WTC11 (cell line): ENCODE measurements around the gene SPATA22. TPM values are rescaled to one million over a fixed set of nuclear protein-coding genes. Genes with fewer than 3 reads are reported as not detected.

Experiments
- ATAC-seq: fragments of 200-7000 bp; cut with Tn5 transposase; 2 replicates; pipeline ENCODE4 v1.10.0; 2021; ENCODE audit warnings: mild to moderate bottlenecking, moderate library complexity
- CTCF ChIA-PET: fragments of 300-600 bp; sonication (Branson Sonifier 250); formaldehyde crosslinking; loops from one replicate; lab custom pipeline; 2021; ENCODE audit warnings: antibody characterized with exemption; lab: Charles Lee
- POLR2A ChIA-PET: fragments of 350-600 bp; sonication (Branson Sonifier 250); formaldehyde crosslinking; loops from one replicate; lab custom pipeline; 2021; ENCODE audit warnings: antibody characterized with exemption; lab: Charles Lee
- DNase-seq: peaks from one replicate; pipeline ENCODE4 v3.0.0; 2021; ENCODE audit warnings: low spot score
- H3K27ac Mint-ChIP-seq: 2 replicates; pipeline ENCODE4 v1.8.0; 2021; ENCODE audit warnings: mixed read lengths
- H3K27me3 Mint-ChIP-seq: 2 replicates; pipeline ENCODE4 v1.8.0; 2021; ENCODE audit warnings: low read depth, mild to moderate bottlenecking, moderate library complexity, mixed read lengths
- H3K36me3 Mint-ChIP-seq: 2 replicates; pipeline ENCODE4 v1.8.0; 2021; ENCODE audit warnings: mixed read lengths
- H3K4me1 Mint-ChIP-seq: 2 replicates; pipeline ENCODE4 v1.8.0; 2022; ENCODE audit warnings: mixed read lengths
- H3K4me3 Mint-ChIP-seq: 2 replicates; pipeline ENCODE4 v1.8.0; 2021; ENCODE audit warnings: mild to moderate bottlenecking, moderate library complexity, mixed read lengths
- H3K9me3 Mint-ChIP-seq: 2 replicates; pipeline ENCODE4 v1.8.0; 2021; ENCODE audit warnings: mixed read lengths
- ATF1 ChIP-seq: sonication (generic); formaldehyde crosslinking; IDR thresholded peaks from 2 replicates; pipeline ENCODE4 v1.8.1; 2023; ENCODE audit warnings: mild to moderate bottlenecking, moderate library complexity, missing genetic modification reagents
- ATF2 ChIP-seq: sonication (generic); formaldehyde crosslinking; IDR thresholded peaks from 2 replicates; pipeline ENCODE4 v1.8.1; 2022; ENCODE audit warnings: low read depth, missing genetic modification reagents, borderline replicate concordance
- CBFB ChIP-seq: sonication (generic); formaldehyde crosslinking; IDR thresholded peaks from 2 replicates; pipeline ENCODE4 v1.8.1; 2022; ENCODE audit warnings: mild to moderate bottlenecking, low read depth, missing genetic modification reagents
- CREM ChIP-seq: sonication (generic); formaldehyde crosslinking; IDR thresholded peaks from 2 replicates; pipeline ENCODE4 v1.8.1; 2022; ENCODE audit warnings: mild to moderate bottlenecking, missing genetic modification reagents, moderate library complexity
- FOXJ3 ChIP-seq: sonication (generic); formaldehyde crosslinking; IDR thresholded peaks from 2 replicates; pipeline ENCODE4 v1.9.0; 2021; ENCODE audit warnings: missing genetic modification reagents, mild to moderate bottlenecking, borderline replicate concordance
- FOXK1 ChIP-seq: sonication (generic); formaldehyde crosslinking; IDR thresholded peaks from 2 replicates; pipeline ENCODE4 v1.8.0; 2022; ENCODE audit warnings: mild to moderate bottlenecking, moderate library complexity, missing genetic modification reagents
- HMGA2 ChIP-seq: fragments of 250-450 bp; sonication (Bioruptor Pico); IDR thresholded peaks from 2 replicates; pipeline ENCODE4 v1.4.0; 2021; ENCODE audit warnings: mild to moderate bottlenecking, moderate library complexity
- MAX ChIP-seq: sonication (generic); formaldehyde crosslinking; IDR thresholded peaks from 2 replicates; pipeline ENCODE4 v1.8.0; 2022; ENCODE audit warnings: mild to moderate bottlenecking, missing genetic modification reagents
- NFYB ChIP-seq: sonication (generic); formaldehyde crosslinking; conservative IDR thresholded peaks from 2 replicates; pipeline ENCODE4 v1.8.0; 2022; ENCODE audit warnings: low read depth, missing genetic modification reagents
- NR3C1 ChIP-seq: sonication (generic); formaldehyde crosslinking; conservative IDR thresholded peaks from 2 replicates; pipeline ENCODE4 v1.8.1; 2023; ENCODE audit warnings: low read depth, mild to moderate bottlenecking, missing genetic modification reagents
- RELA ChIP-seq: sonication (generic); formaldehyde crosslinking; IDR thresholded peaks from 2 replicates; pipeline ENCODE4 v1.8.1; 2022; ENCODE audit warnings: missing genetic modification reagents, mild to moderate bottlenecking, borderline replicate concordance
- RORB ChIP-seq: fragments of 250-450 bp; sonication (Bioruptor Pico); IDR thresholded peaks from 2 replicates; pipeline ENCODE4 v1.9.0; 2021; ENCODE audit warnings: mild to moderate bottlenecking
- SMAD4 ChIP-seq: sonication (generic); formaldehyde crosslinking; IDR thresholded peaks from 2 replicates; pipeline ENCODE4 v1.8.0; 2022; ENCODE audit warnings: mild to moderate bottlenecking, missing genetic modification reagents
- STAT6 ChIP-seq: sonication (generic); formaldehyde crosslinking; conservative IDR thresholded peaks from 2 replicates; pipeline ENCODE4 v1.8.1; 2023; ENCODE audit warnings: mild to moderate bottlenecking, low read depth, missing genetic modification reagents, moderate library complexity
- TCF7 ChIP-seq: sonication (generic); formaldehyde crosslinking; IDR thresholded peaks from 2 replicates; pipeline ENCODE4 v1.8.0; 2022; ENCODE audit warnings: mild to moderate bottlenecking, low read depth, missing genetic modification reagents, moderate library complexity
- TEAD1 ChIP-seq: sonication (generic); formaldehyde crosslinking; IDR thresholded peaks from 2 replicates; pipeline ENCODE4 v1.8.0; 2022; ENCODE audit warnings: mild to moderate bottlenecking, missing genetic modification reagents
- ZNF138 ChIP-seq: sonication (generic); formaldehyde crosslinking; conservative IDR thresholded peaks from 2 replicates; pipeline ENCODE4 v1.8.1; 2022; ENCODE audit warnings: mild to moderate bottlenecking, moderate library complexity, missing genetic modification reagents
- ZNF219 ChIP-seq: sonication (generic); formaldehyde crosslinking; IDR thresholded peaks from 2 replicates; pipeline ENCODE4 v1.8.0; 2023; ENCODE audit warnings: missing genetic modification reagents, mild to moderate bottlenecking, borderline replicate concordance
- ZNF281 ChIP-seq: sonication (generic); formaldehyde crosslinking; IDR thresholded peaks from 2 replicates; pipeline ENCODE4 v1.8.0; 2023; ENCODE audit warnings: mild to moderate bottlenecking, missing genetic modification reagents
- ZNF671 ChIP-seq: fragments of 250-450 bp; sonication (Bioruptor Pico); IDR thresholded peaks from 2 replicates; pipeline ENCODE4 v1.8.0; 2021; ENCODE audit warnings: mild to moderate bottlenecking
- total RNA-seq: library from RNA; stranded (reverse); gene quantifications from 3 replicates; pipeline ENCODE4 v1.2.3, GENCODE V29; 2021

SPATA22 gene
- total RNA-seq, 1 experiment from 2014 or later: not detected

- Mint-ChIP-seq H3K9me3 (peaks cover 15% of the 10 kb centered on the region), H3K27me3 (no peaks in the 10 kb centered on the region), H3K4me3 (no peak overlapping the region), H3K36me3 (peaks cover 19% of the 10 kb centered on the region), H3K4me1 (peaks cover 28% of the 10 kb centered on the region), H3K27ac (no peak overlapping the region)
- POLR2A ChIA-PET: no interaction called here
- ATAC-seq: no peak
- CTCF ChIA-PET: no interaction called here
- TF ChIP-seq ATF1: no peak
- no peak for TF ChIP-seq ZNF281
- no peak for TF ChIP-seq ZNF219 (CRISPR knock-in tag)
- no peak for TF ChIP-seq ATF2 (CRISPR knock-in tag)
- TF ChIP-seq CREM: no peak
- no peak for TF ChIP-seq ZNF138 (CRISPR knock-in tag)
- TF ChIP-seq FOXJ3 (CRISPR knock-in tag): no peak
- no peak for TF ChIP-seq FOXK1
- no peak for TF ChIP-seq HMGA2 (CRISPR knock-in tag)
- TF ChIP-seq MAX (CRISPR knock-in tag): no peak
- TF ChIP-seq NFYB (CRISPR knock-in tag): no peak
- TF ChIP-seq ZNF671 (CRISPR knock-in tag): no peak
- no peak for TF ChIP-seq RORB (CRISPR knock-in tag)
- DNase-seq: no peak
Measured at GRCh38 chr17:3497101-3497500, 25.5 kb upstream of the SPATA22 start.

GRCh38 chr17:3485481-3486068, 14.0 kb upstream of the SPATA22 start:
- Mint-ChIP-seq H3K36me3 (no peaks in the 10 kb centered on the region), H3K4me3 (no peak overlapping the region), H3K4me1 (peaks cover 80% of the 10 kb centered on the region), H3K27me3 (no peaks in the 10 kb centered on the region)
- no peak for ATAC-seq
- POLR2A ChIA-PET: no interaction called here
- CTCF ChIA-PET: no interaction called here
- no peak for DNase-seq
- TF ChIP-seq MAX (CRISPR knock-in tag) (no peak), CBFB (CRISPR knock-in tag) (no peak), ATF2 (CRISPR knock-in tag) (no peak), NR3C1 (CRISPR knock-in tag) (no peak), RELA (CRISPR knock-in tag) (no peak), TEAD1 (no peak), TCF7 (CRISPR knock-in tag) (no peak), SMAD4 (CRISPR knock-in tag) (no peak), STAT6 (CRISPR knock-in tag) (no peak)
- TF ChIP-seq, all 79 proteins: peak for 0
- H3K9me3 Mint-ChIP-seq: no peaks in the 10 kb centered on the region
- H3K27ac Mint-ChIP-seq: peak overlapping the region; percentile 14; the same call in 1 of the 2 replicates
